HL-60 (cell line): ENCODE measurements around the gene MOAP1.
"Not testable (repeated sequence)": the region's sequence is repeated elsewhere in the genome, so short reads cannot be mapped to it uniquely, and the experiment has no call there.

Source experiments
- DNase-seq, 2 experiments: peaks; one replicate each; pipeline ENCODE4 v3.0.0-alpha.2; 2010 to 2020; ENCODE audit warnings: low read depth in 1 of 2, low spot score in 1 of 2
- H3K27ac ChIP-seq: fragments of 250-450 bp; sonication (Bioruptor Pico); replicated peaks from 2 replicates; pipeline ENCODE4 v1.5.1; 2020; ENCODE audit warnings: mild to moderate bottlenecking, moderate library complexity
- H3K27me3 ChIP-seq: fragments of 250-450 bp; sonication (Bioruptor Pico); 2 replicates; pipeline ENCODE4 v1.5.1; 2021; ENCODE audit warnings: mild to moderate bottlenecking, moderate library complexity; ENCODE audit not compliant: insufficient read depth, poor library complexity, severe bottlenecking
- H3K4me3 ChIP-seq: replicated peaks from 2 replicates; pipeline ENCODE4 v1.5.1; 2011; ENCODE audit warnings: mild to moderate bottlenecking, control low read depth, low read length; ENCODE audit not compliant: insufficient read depth
- GABPA ChIP-seq: IDR thresholded peaks from 2 replicates; pipeline ENCODE4 v1.6.1; 2012; ENCODE audit warnings: low read depth
- POLR2AphosphoS5 ChIP-seq: IDR thresholded peaks from 2 replicates; pipeline ENCODE4 v1.6.1; 2012; ENCODE audit warnings: low read depth
- SPI1 ChIP-seq: IDR thresholded peaks from 2 replicates; pipeline ENCODE4 v1.6.1; 2012; ENCODE audit warnings: low read depth, mild to moderate bottlenecking, borderline replicate concordance
- TF ChIP-seq, protein P1 (sequence below): IDR thresholded peaks from one replicate; pipeline ENCODE4 v1.5.1; 2011; ENCODE audit warnings: low read length, control low read depth, inconsistent platforms; ENCODE audit not compliant: insufficient read depth
- TF ChIP-seq, protein P2 (sequence below): IDR thresholded peaks from 2 replicates; pipeline ENCODE4 v1.6.1; 2012; ENCODE audit warnings: low read depth; ENCODE audit not compliant: insufficient replicate concordance

Gene MOAP1

DNA sequence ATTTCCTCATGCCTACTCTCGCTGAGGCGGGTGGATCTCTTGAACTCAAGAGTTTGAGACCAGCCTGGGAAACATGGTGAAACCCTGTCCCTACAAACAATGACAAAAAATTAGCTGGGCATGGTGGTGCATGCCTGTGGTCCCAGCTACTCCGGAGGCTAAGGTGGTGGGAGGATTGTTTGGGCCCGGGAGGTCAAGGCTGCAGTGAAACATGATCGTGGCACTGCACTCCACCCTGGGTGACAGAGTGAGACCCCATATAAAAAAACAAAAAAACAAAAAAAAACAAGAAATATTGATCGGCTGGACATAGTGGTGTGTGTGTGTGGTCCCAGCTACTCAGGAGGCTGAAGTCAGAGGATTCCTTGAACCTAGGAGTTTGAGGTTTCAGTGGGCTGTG, 9.2 kb downstream of the MOAP1 start:
- no peak for TF ChIP-seq SPI1
- no peak for TF ChIP-seq POLR2AphosphoS5
- TF ChIP-seq GABPA, result no peak
- TF ChIP-seq, protein P1, sequence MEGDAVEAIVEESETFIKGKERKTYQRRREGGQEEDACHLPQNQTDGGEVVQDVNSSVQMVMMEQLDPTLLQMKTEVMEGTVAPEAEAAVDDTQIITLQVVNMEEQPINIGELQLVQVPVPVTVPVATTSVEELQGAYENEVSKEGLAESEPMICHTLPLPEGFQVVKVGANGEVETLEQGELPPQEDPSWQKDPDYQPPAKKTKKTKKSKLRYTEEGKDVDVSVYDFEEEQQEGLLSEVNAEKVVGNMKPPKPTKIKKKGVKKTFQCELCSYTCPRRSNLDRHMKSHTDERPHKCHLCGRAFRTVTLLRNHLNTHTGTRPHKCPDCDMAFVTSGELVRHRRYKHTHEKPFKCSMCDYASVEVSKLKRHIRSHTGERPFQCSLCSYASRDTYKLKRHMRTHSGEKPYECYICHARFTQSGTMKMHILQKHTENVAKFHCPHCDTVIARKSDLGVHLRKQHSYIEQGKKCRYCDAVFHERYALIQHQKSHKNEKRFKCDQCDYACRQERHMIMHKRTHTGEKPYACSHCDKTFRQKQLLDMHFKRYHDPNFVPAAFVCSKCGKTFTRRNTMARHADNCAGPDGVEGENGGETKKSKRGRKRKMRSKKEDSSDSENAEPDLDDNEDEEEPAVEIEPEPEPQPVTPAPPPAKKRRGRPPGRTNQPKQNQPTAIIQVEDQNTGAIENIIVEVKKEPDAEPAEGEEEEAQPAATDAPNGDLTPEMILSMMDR, result no peak
- TF ChIP-seq, protein P2, sequence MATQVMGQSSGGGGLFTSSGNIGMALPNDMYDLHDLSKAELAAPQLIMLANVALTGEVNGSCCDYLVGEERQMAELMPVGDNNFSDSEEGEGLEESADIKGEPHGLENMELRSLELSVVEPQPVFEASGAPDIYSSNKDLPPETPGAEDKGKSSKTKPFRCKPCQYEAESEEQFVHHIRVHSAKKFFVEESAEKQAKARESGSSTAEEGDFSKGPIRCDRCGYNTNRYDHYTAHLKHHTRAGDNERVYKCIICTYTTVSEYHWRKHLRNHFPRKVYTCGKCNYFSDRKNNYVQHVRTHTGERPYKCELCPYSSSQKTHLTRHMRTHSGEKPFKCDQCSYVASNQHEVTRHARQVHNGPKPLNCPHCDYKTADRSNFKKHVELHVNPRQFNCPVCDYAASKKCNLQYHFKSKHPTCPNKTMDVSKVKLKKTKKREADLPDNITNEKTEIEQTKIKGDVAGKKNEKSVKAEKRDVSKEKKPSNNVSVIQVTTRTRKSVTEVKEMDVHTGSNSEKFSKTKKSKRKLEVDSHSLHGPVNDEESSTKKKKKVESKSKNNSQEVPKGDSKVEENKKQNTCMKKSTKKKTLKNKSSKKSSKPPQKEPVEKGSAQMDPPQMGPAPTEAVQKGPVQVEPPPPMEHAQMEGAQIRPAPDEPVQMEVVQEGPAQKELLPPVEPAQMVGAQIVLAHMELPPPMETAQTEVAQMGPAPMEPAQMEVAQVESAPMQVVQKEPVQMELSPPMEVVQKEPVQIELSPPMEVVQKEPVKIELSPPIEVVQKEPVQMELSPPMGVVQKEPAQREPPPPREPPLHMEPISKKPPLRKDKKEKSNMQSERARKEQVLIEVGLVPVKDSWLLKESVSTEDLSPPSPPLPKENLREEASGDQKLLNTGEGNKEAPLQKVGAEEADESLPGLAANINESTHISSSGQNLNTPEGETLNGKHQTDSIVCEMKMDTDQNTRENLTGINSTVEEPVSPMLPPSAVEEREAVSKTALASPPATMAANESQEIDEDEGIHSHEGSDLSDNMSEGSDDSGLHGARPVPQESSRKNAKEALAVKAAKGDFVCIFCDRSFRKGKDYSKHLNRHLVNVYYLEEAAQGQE, result no peak
- H3K27ac ChIP-seq, result no peak overlapping the region

DNA sequence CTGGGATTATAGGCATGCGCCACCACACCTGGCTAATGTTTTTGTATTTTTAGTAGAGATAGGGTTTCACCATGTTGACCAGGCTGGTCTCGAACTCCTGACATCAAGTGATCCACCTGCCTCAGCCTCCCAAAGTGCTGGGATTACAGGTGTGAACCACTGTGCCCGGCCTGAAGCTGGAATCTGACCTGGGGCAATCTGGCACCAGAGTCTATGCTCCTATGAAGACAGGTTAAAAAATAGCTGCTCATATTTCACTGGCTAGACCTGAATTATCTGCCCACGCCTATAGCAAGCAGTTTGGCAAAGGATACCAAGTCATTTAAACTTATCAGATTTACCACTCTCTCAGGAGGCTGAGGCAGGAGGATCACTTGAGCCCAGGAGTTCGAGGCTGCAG, 10.0 kb downstream of the MOAP1 start:
- not testable (repeated sequence) for DNase-seq, H3K27me3 ChIP-seq, H3K27ac ChIP-seq, H3K4me3 ChIP-seq

More for the DNA sequence above, 9.2 kb downstream of the MOAP1 start:
- Histone ChIP-seq H3K4me3 (no peak overlapping the region), H3K27me3 (no peaks in the 10 kb centered on the region)
- no peak for DNase-seq

DNA sequence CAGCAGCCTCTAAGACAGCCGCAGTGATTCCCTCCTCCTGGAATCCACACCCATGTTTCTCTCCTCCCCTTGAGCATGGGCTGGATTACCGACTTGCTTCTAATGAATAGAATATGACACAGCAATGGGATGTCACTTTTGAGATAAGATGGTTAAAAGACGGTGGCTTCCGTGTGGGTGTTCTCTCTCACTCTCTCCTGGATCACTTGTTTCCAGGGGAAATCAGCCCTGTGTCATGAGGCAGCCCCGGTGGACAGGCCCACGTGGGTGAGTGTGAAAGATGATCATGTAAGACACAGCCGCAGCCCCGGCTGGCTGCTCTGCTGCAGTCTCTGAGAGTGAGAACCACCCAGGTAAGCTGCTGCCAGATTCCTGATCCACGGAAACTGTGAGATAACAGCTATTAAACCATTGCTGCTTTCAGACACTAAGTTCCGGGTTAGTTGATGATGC, 10.7 kb downstream of the MOAP1 start:
- TF ChIP-seq SPI1 (no peak), GABPA (no peak)

DNA sequence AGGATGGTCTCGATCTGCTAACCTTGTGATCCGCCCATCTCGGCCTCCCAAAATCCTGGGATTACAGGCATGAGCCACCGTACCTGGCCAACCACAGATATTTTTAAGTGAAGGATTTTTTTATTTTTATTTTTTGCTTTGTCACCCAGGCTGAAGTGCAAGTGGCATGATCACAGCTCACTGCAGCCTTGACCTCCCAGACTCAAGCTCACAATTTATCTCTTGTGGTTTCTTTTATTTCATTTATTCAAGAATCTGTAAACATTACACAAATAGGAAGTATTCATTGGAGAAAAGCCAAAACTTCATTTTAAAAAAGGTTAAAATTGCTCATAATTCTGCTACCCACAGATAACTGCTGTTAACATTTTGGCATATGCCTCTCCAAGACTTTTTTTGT, 13.3 kb downstream of the MOAP1 start:
- DNase-seq, result no peak
- Histone ChIP-seq H3K27me3 (no peaks in the 10 kb centered on the region), H3K27ac (no peak overlapping the region)

More for the DNA sequence above, 10.7 kb downstream of the MOAP1 start:
- Histone ChIP-seq H3K27ac (no peak overlapping the region), H3K27me3 (no peaks in the 10 kb centered on the region), H3K4me3 (no peak overlapping the region)
- DNase-seq, result no peak

DNA sequence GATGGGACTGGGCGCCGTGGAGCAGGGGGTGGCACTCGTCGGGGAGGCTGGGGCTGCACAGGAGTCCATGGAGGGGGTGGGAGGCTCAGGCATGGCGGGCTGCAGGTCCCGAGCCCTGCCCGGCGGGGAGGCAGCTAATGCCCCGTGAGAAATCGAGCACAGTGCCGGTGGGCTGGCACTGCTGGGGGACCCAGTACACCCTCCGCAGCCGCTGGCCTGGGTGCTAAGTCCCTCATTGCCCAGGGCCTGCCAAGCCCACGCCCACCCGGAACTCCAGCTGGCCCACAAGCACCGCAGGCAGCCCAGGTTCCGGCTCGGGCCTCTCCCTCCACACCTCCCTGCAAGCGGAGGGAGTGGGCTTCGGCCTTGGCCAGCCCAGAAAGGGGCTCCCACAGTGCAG, 14.6 kb downstream of the MOAP1 start:
- H3K27ac ChIP-seq, DNase-seq, H3K27me3 ChIP-seq, H3K4me3 ChIP-seq: not testable (repeated sequence)

More for the DNA sequence above, 13.3 kb downstream of the MOAP1 start:
- H3K4me3 ChIP-seq, result no peak overlapping the region
- TF ChIP-seq, protein P1, result no peak
- TF ChIP-seq SPI1, result no peak

DNA sequence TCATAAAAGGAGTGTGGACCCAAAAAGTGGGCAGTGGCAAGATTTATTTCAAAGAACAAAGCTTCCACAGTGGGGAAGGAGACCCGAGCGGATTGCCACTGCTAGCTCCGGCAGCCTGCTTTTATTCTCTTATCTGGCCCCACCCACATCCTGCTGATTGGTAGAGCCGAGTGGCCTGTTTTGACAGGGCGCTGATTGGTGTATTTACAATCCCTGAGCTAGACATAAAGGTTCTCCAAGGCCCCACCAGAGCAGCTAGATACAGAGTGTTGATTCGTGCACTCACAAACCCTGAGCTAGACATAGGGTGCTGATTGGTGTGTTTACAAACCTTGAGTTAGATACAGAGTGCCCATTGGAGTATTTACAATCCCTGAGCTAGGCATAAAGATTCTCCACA, 15.1 kb downstream of the MOAP1 start:
- not testable (repeated sequence) for H3K4me3 ChIP-seq, H3K27ac ChIP-seq, H3K27me3 ChIP-seq, DNase-seq

DNA sequence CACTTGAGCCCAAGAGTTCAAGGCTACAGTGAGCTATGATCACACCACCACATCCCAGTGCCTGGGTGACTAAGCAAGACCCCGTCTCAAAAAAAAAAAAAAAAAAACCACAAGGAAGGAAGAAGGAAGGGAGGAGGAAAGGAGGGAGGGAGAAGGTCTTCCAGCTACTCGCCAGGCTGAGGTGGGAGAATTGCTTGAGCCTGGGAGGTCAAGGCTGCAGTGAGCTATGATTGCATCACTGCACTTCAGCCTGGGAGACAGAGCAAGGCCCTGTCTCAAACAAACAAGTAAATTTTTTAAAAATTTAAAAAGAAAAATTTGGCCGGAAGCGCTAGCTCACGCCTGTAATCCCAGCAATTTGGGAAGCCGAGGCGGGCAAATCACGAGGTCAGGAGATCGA, 16.1 kb downstream of the MOAP1 start:
- H3K27ac ChIP-seq, result not testable (repeated sequence)
- DNase-seq, result peak in 1 of 2 experiments; percentile 21

DNA sequence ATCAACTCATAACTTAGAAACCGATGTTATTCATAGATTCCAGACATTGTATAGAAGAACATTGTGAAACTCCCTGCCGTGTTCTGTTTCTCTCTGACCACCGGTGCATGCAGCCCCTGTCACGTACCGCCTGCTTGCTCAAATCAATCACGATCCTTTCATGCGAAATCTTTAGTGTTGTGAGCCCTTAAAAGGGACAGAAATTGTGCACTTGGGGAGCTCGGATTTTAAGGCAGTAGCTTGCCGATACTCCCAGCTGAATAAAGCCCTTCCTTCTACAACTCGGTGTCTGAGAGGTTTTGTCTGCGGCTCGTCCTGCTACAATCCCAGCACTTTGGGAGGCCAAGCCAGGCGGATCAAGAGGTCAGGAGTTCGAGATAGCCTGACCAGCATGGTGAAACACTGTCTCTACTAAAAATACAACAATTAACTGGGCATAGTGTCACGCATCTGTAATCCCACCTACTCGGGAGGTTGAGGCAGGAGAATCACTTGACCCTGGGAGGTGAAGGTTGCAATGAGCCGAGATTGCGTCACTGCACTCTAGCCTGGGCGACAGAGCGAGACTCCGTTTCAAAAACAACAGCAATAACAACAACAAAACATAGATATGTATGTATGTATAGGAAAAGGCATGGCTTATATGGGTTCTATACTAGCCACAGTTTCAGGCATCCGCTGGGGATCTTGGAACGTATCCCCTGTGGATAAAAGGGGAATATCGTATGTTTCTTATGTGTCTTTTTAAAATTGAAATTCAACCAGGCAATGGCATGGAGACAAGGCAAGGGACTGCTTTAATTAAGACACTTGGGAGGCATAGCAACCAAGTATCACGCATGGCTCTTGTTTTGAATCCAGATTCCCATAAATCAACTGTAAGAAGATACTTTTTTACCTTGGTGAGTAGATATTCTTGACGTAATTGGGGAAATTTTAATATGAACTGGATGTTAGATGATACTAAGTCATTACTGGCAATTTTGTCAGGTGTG, 19.1 kb downstream of the MOAP1 start:
- H3K27ac ChIP-seq, H3K27me3 ChIP-seq, DNase-seq, H3K4me3 ChIP-seq: not testable (repeated sequence)

More for the DNA sequence above, 16.1 kb downstream of the MOAP1 start:
- not testable (repeated sequence) for H3K4me3 ChIP-seq, H3K27me3 ChIP-seq
